ENCODE measurements around the gene MAPK9. TPM values are rescaled to one million over a fixed set of nuclear protein-coding genes. Genes with fewer than 3 reads are reported as not detected.

MAPK9 gene
- 31.1 to 34.8 TPM (median 34.6 TPM) in 3 replicates for total RNA-seq
- long read RNA-seq, full-length matches to known transcripts, result 58 of 75 reads
- long read RNA-seq, partial matches to known transcripts, result 4 of 75 reads
- long read RNA-seq, other reads (novel, unspliced or antisense), result 13 of 75 reads

- DNase-seq (ENCODE audit: low spot score), result no peak
- H3K4me3 Mint-ChIP-seq (ENCODE audit: unreplicated experiment), result peak within 1 kb of the TSS; percentile 83
- peaks cover 26% of the 10 kb centered on the region for H3K4me1 Mint-ChIP-seq (ENCODE audit: low read depth)
Measured at GRCh38 chr5:180291943-180292831, at the start of gene MAPK9. Gene MAPK9 (minus strand): TSS chr5:180292083. CDS start chr5:180280561, 11,522 bp downstream.

GRCh38 chr5:180341595-180341994 lies 49.7 kb upstream of the MAPK9 start:
- peaks cover 37% of the 10 kb centered on the region for H3K4me1 Mint-ChIP-seq (ENCODE audit: low read depth)

More at GRCh38 chr5:180291943-180292831, at the start of gene MAPK9:
- H3K9me3 Mint-ChIP-seq (ENCODE audit: low read depth), result no peaks in the 10 kb centered on the region
- H3K27me3 Mint-ChIP-seq (ENCODE audit: low read depth), result no peaks in the 10 kb centered on the region
- TF ChIP-seq, protein P1, sequence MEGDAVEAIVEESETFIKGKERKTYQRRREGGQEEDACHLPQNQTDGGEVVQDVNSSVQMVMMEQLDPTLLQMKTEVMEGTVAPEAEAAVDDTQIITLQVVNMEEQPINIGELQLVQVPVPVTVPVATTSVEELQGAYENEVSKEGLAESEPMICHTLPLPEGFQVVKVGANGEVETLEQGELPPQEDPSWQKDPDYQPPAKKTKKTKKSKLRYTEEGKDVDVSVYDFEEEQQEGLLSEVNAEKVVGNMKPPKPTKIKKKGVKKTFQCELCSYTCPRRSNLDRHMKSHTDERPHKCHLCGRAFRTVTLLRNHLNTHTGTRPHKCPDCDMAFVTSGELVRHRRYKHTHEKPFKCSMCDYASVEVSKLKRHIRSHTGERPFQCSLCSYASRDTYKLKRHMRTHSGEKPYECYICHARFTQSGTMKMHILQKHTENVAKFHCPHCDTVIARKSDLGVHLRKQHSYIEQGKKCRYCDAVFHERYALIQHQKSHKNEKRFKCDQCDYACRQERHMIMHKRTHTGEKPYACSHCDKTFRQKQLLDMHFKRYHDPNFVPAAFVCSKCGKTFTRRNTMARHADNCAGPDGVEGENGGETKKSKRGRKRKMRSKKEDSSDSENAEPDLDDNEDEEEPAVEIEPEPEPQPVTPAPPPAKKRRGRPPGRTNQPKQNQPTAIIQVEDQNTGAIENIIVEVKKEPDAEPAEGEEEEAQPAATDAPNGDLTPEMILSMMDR (IDR thresholded peaks at IDR 0.05), result peak; percentile 27
- H3K36me3 Mint-ChIP-seq (ENCODE audit: low read depth), result no peaks in the 10 kb centered on the region
- H3K27ac Mint-ChIP-seq (ENCODE audit: unreplicated experiment), result peak within 1 kb of the TSS; percentile 79

DNA sequence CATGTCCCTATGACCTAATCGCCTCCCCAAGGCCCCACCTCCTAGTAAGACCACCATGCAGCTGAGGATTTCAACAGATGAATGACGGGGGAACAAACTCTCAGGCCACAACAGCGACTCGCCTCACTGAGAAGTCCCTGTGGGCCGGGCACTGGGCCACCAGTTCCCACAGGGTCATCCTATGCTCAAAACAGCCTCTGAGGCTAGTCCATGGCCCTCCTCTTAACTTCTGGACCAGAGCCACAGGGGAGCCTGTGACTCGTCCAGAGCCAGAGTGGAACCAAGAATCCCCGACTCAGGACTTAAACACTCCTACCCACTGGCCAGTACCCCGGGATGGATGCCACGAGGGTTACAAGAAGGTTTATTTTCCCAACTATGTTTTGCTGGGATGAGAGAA lies 49.0 kb upstream of the MAPK9 start:
- H3K4me1 Mint-ChIP-seq (ENCODE audit: low read depth), result peaks cover 37% of the 10 kb centered on the region
- H3K27me3 Mint-ChIP-seq (ENCODE audit: low read depth), result no peaks in the 10 kb centered on the region
- no peak overlapping the region for H3K4me3 Mint-ChIP-seq (ENCODE audit: unreplicated experiment)
- DNase-seq (ENCODE audit: low spot score), result peak; percentile 66
- peaks cover 5% of the 10 kb centered on the region for H3K36me3 Mint-ChIP-seq (ENCODE audit: low read depth)
- TF ChIP-seq, protein P1 (IDR thresholded peaks at IDR 0.05), result no peak
- H3K9me3 Mint-ChIP-seq (ENCODE audit: low read depth), result no peaks in the 10 kb centered on the region
- H3K27ac Mint-ChIP-seq (ENCODE audit: unreplicated experiment), result no peak overlapping the region

More at GRCh38 chr5:180341595-180341994, 49.7 kb upstream of the MAPK9 start:
- H3K27ac Mint-ChIP-seq (ENCODE audit: unreplicated experiment), result no peak overlapping the region
- TF ChIP-seq, protein P1 (IDR thresholded peaks at IDR 0.05), result peak; percentile 10
- DNase-seq (ENCODE audit: low spot score), result peak; percentile 44
- H3K4me3 Mint-ChIP-seq (ENCODE audit: unreplicated experiment), result no peak overlapping the region
- H3K36me3 Mint-ChIP-seq (ENCODE audit: low read depth), result peaks cover 2% of the 10 kb centered on the region
- H3K27me3 Mint-ChIP-seq (ENCODE audit: low read depth), result no peaks in the 10 kb centered on the region
- no peaks in the 10 kb centered on the region for H3K9me3 Mint-ChIP-seq (ENCODE audit: low read depth)

GRCh38 chr5:180339583-180340183 lies 47.8 kb upstream of the MAPK9 start:
- no peaks in the 10 kb centered on the region for H3K27me3 Mint-ChIP-seq (ENCODE audit: low read depth)
- peak; percentile 48 for DNase-seq (ENCODE audit: low spot score)

More at GRCh38 chr5:180339583-180340183, 47.8 kb upstream of the MAPK9 start:
- peaks cover 5% of the 10 kb centered on the region for H3K36me3 Mint-ChIP-seq (ENCODE audit: low read depth)
- H3K9me3 Mint-ChIP-seq (ENCODE audit: low read depth), result no peaks in the 10 kb centered on the region
- H3K4me1 Mint-ChIP-seq (ENCODE audit: low read depth), result peaks cover 37% of the 10 kb centered on the region
- TF ChIP-seq, protein P1 (IDR thresholded peaks at IDR 0.05), result no peak
- no peak overlapping the region for H3K27ac Mint-ChIP-seq (ENCODE audit: unreplicated experiment)
- H3K4me3 Mint-ChIP-seq (ENCODE audit: unreplicated experiment), result no peak overlapping the region
